ENCODE results near the gene IFNAR1.

GRCh38 chr21:33360281-33360680 lies 35.5 kb downstream of the IFNAR1 start:
- TF ChIP-seq CTCF (IDR thresholded peaks at IDR 0.05; ENCODE audit: poor library complexity) (no peak), EZH2 (IDR thresholded peaks at IDR 0.05; ENCODE audit: borderline replicate concordance) (no peak), EZH2phosphoT487 (IDR thresholded peaks at IDR 0.05; ENCODE audit: low read depth, severe bottlenecking, unreplicated experiment) (no peak)

All from hepatocyte (in vitro differentiated cells).